Hepatic stellate cell (primary cell): ENCODE measurements around the gene GSTT4.
"Not testable (repeated sequence)": the region's sequence is repeated elsewhere in the genome, so short reads cannot be mapped to it uniquely, and the experiment has no call there.

ENCODE experiments used
- DNase-seq: peaks from one replicate; pipeline ENCODE4 v3.0.0; 2011; ENCODE audit warnings: low spot score

GSTT4 gene

GRCh38 chr22:24005201-24005600, at the start of gene GSTT4:
GSTT4 (minus strand) TSS chr22:24005453; CDS start chr22:24005356, 97 bp downstream.
- DNase-seq = peak; percentile 49

GRCh38 chr22:24054356-24054755, 49.1 kb upstream of the GSTT4 start:
- no peak for DNase-seq

GRCh38 chr22:24053481-24054226, 48.4 kb upstream of the GSTT4 start:
- DNase-seq = no peak

- peak; percentile 39 for DNase-seq
Measured at GRCh38 chr22:24051568-24051967, 46.3 kb upstream of the GSTT4 start.

- no peak for DNase-seq
Measured at GRCh38 chr22:24051028-24051427, 45.8 kb upstream of the GSTT4 start.

- no peak for DNase-seq
Measured at GRCh38 chr22:24049978-24050377, 44.7 kb upstream of the GSTT4 start.

- DNase-seq = no peak
Measured at GRCh38 chr22:24049211-24049610, 44.0 kb upstream of the GSTT4 start.

GRCh38 chr22:24046024-24046423, 40.8 kb upstream of the GSTT4 start:
- no peak for DNase-seq

- DNase-seq = no peak
Measured at GRCh38 chr22:24043958-24044357, 38.7 kb upstream of the GSTT4 start.

- not testable (repeated sequence) for DNase-seq
Measured at GRCh38 chr22:24043465-24043864, 38.2 kb upstream of the GSTT4 start.

- no peak for DNase-seq
Measured at GRCh38 chr22:24040946-24041345, 35.7 kb upstream of the GSTT4 start.

GRCh38 chr22:24039046-24039445, 33.8 kb upstream of the GSTT4 start:
- DNase-seq = no peak

GRCh38 chr22:24037851-24038765, 32.9 kb upstream of the GSTT4 start:
- DNase-seq = no peak

- no peak for DNase-seq
Measured at GRCh38 chr22:24035296-24035695, 30.0 kb upstream of the GSTT4 start.

- DNase-seq = no peak
Measured at GRCh38 chr22:24033731-24034130, 28.5 kb upstream of the GSTT4 start.

GRCh38 chr22:24030186-24030702, 25.0 kb upstream of the GSTT4 start:
- DNase-seq = no peak

GRCh38 chr22:24029304-24029703, 24.1 kb upstream of the GSTT4 start:
- no peak for DNase-seq

- no peak for DNase-seq
Measured at GRCh38 chr22:24028533-24028932, 23.3 kb upstream of the GSTT4 start.

GRCh38 chr22:24027991-24028390, 22.7 kb upstream of the GSTT4 start:
- DNase-seq = no peak

GRCh38 chr22:24027389-24027975, 22.2 kb upstream of the GSTT4 start:
- DNase-seq = no peak

- no peak for DNase-seq
Measured at GRCh38 chr22:24026733-24027132, 21.5 kb upstream of the GSTT4 start.

GRCh38 chr22:24026056-24026455, 20.8 kb upstream of the GSTT4 start:
- no peak for DNase-seq

GRCh38 chr22:24025475-24025874, 20.2 kb upstream of the GSTT4 start:
- DNase-seq = no peak
